HG02884 (cell line): ENCODE data around the gene EXT2.

ENCODE experiments used
- ATAC-seq: cut with Tn5 transposase; IDR thresholded peaks from one replicate; pipeline ENCODE4 v1.9.1; 2021; ENCODE audit warnings: mild to moderate bottlenecking, moderate library complexity; ENCODE audit not compliant: unreplicated experiment

EXT2 gene

DNA sequence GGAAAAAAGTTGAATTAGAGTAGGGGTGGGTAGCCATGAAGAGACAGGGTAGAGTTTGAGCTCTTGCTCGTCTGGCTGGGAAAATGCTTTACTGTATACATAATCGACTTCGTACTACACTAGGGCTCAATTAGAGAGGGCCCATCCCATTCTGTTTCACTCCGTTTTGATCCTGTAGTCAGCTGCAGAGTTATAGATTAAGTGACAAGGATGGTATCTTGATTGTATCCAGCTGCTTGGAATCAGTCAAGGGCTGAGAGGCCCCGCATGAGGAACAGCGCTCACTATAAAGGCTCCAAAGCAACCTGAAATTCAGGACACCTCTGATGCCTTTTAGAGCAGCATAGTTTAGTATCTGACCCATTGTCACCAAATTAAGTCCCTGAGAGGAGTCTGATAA is 132.9 kb downstream of the EXT2 start:
- no peak for ATAC-seq

DNA sequence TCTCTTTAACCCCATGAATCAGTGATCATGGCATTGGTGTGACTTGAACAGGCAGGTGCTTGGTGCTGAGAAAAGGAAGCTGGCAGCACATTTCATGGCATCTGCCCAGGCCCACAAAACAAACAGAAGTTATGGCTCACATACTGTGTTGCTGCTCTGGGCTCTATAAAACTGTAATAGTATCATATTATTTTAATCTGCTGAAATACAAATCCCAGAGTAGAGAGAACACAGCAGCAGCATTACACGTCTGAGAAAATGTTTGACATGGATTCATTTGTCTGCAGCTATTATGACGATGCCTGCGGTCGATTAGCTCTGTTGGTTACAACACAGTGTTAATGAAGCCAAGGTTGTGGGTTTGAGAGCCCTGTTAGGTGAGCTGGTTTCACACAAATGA is 133.6 kb downstream of the EXT2 start:
- ATAC-seq, result no peak

GRCh38 chr11:44229624-44230023 is 134.1 kb downstream of the EXT2 start:
- ATAC-seq, result no peak

GRCh38 chr11:44235765-44236201 is 140.3 kb downstream of the EXT2 start:
- ATAC-seq, result no peak

- no peak for ATAC-seq
Measured at GRCh38 chr11:44236296-44236695, 140.8 kb downstream of the EXT2 start.

DNA sequence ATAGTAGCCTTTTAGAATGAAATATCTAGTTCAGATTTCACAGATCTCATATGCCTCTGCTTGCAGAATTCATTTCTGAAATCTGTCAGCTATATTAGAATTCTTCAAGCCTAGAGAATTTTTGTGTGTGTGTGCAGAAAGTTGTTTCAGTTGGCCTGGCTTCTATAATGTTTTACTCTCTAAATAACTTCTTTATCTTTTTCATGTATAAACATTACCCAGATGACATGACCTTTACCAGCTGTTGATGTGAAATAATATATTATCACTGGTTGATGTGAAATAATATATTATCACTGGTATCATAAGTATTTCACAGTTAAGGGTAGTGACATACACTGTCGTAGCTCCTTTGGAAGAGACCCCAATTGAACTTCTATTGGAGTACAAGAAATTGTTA is 141.7 kb downstream of the EXT2 start:
- no peak for ATAC-seq

DNA sequence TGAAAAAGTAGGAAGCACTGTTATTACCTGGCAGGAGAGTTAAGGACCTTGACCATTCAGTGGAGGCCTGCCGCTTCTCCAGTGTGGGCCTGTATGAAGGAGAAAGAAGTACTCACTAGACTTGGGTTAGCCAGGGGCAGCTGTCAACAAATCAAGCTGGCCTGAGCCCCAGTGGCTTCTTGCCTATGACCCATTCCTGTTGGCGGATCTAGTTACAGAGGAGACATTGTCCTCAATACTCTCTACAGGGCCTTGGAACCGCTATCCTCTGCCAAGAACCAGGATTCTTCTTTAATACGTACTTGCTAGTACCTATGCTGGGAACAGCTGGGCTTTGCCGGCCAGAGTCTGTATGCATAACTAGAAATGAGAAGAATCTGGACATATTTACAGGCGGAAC is 146.4 kb downstream of the EXT2 start:
- ATAC-seq, result no peak

- ATAC-seq, result no peak
Measured at GRCh38 chr11:44243086-44243485, 147.6 kb downstream of the EXT2 start.

- no peak for ATAC-seq
Measured at GRCh38 chr11:44243595-44244343, 148.3 kb downstream of the EXT2 start.

DNA sequence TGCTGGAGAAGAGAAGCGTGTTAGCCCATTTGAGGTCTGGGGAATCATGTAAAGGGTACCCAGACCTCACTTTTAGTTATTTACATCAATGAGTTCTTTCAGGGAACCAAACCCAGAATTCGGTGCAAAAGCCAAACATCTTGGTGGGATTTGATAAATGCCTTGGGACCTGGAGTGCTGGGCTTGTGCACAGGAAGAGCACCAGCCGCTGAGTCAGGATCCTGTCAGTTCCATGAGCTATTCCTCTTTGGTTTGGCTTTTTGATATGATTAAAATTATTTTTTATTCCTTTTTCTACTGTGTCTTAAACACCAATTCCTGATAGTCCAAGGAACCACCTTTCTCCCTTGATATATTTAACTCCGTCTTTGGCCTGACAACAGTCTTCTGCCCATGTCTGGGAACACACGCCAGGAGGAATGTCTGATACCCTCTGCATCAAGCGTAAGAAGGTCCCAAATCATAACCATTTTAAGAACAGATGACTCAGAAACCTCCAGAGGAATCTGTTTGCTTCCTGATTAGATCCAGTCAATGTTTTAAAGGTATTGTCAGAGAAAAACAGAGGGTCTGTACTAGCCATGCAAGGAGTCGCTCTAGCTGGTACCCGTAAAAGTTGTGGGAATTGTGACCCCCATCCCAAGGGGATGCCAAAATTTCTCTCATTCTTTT is 149.3 kb downstream of the EXT2 start:
- ATAC-seq, result no peak

DNA sequence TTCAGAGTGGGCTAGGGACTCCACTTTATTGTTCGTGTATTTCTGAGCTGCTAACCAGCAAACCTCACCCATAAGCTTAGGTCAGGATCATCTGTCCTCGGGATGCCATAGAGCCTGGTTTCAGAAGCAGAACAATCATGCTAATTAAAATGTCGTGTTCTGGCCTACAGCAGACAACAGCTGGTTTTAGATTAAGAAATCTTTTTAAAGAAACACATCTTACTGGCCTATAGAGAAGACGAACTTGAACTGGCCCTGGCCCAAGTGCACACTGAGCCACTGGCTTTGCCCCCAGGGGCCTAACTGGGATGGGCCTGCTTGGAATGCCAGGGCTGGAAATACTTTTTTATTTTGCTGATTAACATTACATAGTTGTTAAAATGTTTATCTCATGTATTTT is 151.2 kb downstream of the EXT2 start:
- ATAC-seq, result no peak

GRCh38 chr11:44247508-44247907 is 152.0 kb downstream of the EXT2 start:
- no peak for ATAC-seq

- ATAC-seq, result no peak
Measured at GRCh38 chr11:44248109-44248508, 152.6 kb downstream of the EXT2 start.

GRCh38 chr11:44250421-44250820 is 154.9 kb downstream of the EXT2 start:
- no peak for ATAC-seq

- ATAC-seq, result no peak
Measured at GRCh38 chr11:44252999-44253602, 157.6 kb downstream of the EXT2 start.

DNA sequence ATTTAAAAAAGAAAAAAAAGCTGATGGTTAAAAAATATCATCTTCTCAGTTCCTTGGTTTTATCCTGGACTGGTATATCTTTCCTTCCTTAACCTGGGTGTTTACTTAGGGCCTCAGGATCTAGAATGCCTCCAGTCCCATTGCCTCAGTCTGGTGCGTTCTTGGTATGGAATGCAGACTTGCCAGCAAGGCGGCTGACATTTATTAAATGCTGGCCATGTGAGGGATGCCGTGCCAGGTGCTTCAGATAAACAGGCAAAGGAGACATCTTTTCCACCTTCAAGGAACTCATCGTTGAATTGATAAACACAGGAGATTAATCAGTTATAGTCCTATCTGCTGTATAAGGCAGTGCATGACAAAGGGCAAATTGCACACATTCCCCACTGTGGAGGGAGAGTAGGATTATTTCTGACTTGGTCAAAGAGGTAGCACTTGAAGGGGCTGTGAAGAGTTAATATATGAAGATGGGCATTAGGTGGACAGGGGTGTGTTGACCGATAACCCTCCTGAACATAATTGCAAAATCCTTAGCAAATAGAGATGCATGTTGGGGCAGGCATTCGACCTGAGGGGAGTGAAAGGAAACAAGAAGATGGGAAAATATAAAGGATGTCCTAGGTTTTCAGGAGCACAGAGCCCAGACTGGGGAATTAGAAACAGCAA is 160.1 kb downstream of the EXT2 start:
- ATAC-seq, result no peak

GRCh38 chr11:44256673-44257291 is 161.3 kb downstream of the EXT2 start:
- no peak for ATAC-seq

- ATAC-seq, result no peak
Measured at GRCh38 chr11:44257338-44258189, 162.1 kb downstream of the EXT2 start.

DNA sequence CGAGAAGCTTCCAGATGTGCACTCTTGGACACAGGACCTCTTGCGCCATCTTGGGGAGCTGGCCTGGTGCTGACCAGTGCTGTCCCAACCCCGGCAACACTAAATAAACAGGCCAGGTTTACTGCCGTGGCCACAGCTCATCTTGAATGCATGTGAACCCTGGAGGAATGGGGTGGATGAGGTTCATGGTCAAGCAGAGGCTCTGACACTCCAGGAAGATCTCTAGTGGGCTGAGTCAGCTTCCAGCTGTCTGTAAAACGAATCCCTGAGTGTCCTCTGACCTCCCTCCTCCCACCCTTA is 162.7 kb downstream of the EXT2 start:
- no peak for ATAC-seq

DNA sequence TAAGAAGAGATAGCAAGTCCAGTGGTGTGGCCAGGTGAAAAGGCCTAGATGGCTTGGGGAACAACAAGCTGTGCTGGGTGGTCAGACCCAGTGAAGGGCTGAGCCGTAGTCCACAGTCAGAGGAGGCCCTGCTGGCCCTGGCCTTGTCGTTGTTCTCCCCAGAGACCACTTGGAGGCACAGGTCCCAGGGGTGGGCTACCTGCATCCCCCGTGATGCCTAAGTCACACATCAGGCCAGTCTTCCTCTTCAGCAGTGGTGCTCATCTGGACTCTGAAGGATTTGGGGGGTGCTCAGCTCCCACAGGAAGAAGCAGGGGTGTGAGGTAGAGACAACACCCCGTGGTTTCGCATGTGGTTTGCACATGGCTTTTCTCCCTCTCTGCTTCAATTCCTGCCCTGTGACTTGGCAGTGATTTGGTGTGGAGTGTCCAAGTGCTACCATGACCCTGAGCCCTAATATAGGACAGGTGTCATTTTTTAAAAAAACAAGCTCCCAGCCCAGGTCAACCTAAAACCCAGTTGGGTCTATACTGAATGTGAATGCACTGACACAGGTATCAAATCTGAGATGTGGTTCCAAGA is 163.5 kb downstream of the EXT2 start:
- ATAC-seq, result no peak
